ENCODE measurements around the gene RBBP5.

DNA sequence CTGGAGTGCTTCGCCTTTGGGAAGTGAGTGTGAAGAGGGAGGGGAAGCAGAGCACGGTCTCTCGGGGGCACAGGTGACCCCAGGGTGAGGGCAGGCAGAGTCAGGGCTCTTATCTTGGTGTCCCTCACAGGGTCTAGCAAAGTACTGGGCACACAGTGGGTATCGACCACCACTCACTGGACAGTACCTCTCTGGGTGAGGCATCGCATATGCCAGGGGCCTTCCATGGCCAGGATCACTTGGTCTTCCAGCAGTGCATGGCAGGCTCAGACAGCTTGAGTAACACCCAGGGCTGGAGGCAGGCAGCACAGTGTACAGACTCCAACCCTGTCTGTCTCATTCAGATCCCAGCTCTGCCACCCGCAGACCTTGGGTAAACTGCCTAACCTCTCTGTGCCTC is 62.1 kb downstream of the RBBP5 start:
- TF ChIP-seq, protein P1, sequence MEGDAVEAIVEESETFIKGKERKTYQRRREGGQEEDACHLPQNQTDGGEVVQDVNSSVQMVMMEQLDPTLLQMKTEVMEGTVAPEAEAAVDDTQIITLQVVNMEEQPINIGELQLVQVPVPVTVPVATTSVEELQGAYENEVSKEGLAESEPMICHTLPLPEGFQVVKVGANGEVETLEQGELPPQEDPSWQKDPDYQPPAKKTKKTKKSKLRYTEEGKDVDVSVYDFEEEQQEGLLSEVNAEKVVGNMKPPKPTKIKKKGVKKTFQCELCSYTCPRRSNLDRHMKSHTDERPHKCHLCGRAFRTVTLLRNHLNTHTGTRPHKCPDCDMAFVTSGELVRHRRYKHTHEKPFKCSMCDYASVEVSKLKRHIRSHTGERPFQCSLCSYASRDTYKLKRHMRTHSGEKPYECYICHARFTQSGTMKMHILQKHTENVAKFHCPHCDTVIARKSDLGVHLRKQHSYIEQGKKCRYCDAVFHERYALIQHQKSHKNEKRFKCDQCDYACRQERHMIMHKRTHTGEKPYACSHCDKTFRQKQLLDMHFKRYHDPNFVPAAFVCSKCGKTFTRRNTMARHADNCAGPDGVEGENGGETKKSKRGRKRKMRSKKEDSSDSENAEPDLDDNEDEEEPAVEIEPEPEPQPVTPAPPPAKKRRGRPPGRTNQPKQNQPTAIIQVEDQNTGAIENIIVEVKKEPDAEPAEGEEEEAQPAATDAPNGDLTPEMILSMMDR (IDR thresholded peaks at IDR 0.05), result no peak
- TF ChIP-seq POLR2A (IDR thresholded peaks at IDR 0.05), result no peak
